GM21786 (cell line): ENCODE data around the gene ARPC4.

ENCODE experiments used
- ATAC-seq: cut with Tn5 transposase; IDR thresholded peaks from one replicate; pipeline ENCODE4 v1.9.1; 2021; ENCODE audit not compliant: unreplicated experiment

The ARPC4 gene

DNA sequence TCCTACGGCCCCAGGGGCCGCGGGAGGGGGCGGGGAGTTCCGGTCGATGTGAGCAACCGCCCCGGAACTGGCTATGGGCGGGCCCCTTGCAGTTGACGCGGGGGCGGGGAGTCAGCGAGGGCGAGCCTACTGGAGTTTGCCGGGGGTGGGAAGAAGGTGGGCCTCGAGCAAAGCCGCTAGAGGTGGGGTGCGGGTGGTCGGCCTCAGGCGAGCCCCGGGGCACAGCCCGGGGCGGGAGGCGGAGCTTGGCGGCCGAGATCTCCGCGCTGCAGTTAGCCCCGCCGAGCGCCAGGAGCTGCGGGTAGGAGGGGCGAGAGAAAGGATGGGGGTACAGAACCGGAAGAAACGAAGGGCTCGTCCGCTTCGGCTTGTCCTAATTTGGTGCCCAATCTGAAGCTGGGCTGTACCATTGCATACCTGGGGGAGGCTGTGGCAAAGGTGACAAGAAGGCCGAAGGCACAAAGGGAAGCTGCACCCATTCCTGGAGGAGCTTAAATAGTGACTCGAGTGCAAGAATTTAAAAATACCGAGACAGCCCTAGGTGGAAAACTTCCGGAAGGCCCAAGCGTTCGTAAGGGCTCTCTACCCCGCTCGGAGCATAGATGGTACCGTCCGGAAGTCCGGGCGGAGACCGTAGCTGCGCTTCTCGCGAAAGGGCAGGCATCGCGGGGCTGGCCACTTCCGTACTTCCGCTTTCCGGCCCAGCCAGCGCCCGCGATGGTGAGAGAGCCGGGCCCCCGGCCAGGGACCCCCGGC, at the start of gene ARPC4, which contains the start of gene TADA3:
TSS of gene ARPC4 (plus strand) at position 678 of the 756 bp plus-strand sequence. CDS start at position 718, 40 bp downstream.
TSS of gene TADA3 (minus strand) at position 69 of the 756 bp plus-strand sequence. CDS start 1,007 bp downstream, outside the sequence.
- ATAC-seq = peak; percentile 83

GRCh38 chr3:9743548-9743947, 49.3 kb upstream of the ARPC4 start:
- ATAC-seq = no peak

- no peak for ATAC-seq
Observed at GRCh38 chr3:9744162-9744561, 48.7 kb upstream of the ARPC4 start.

DNA sequence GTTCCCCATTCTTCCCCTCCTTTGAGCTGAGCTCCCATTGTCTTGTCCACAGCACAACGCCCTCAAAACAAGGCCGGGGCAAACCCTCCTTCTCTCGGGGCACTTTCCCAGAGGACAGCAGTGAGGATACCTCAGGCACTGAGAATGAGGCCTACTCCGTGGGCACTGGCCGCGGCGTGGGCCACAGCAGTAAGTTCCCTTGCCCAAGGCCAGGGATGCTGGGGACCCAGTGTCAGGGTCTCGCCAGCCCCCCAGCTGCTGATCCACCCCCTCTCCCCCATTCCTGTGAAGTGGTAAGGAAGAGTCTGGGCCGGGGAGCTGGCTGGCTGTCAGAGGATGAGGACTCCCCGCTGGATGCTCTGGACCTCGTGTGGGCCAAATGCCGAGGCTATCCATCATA, 47.4 kb upstream of the ARPC4 start:
- no peak for ATAC-seq

- no peak for ATAC-seq
Observed at GRCh38 chr3:9746330-9746729, 46.6 kb upstream of the ARPC4 start.

DNA sequence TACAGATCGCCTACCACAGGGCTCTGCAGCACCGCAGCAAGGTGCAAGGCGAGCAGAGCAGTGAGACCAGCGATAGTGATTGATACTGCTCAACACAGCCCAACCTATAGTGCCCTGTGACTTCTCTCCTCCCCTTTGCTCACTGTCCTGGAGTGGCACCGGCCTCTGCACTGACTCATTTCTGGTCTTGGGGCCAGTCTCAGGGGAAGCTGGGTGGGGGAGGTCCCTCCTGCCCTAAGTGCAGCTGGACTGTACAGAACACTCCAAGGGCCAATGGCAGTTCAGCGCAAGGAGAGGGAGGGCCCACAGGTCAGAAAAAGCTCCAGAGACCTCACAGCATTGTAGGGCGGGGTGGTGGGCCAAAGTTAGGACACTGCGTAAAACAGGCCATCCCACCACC, 45.6 kb upstream of the ARPC4 start:
- no peak for ATAC-seq

- ATAC-seq = no peak
Observed at GRCh38 chr3:9748031-9748430, 44.9 kb upstream of the ARPC4 start.

DNA sequence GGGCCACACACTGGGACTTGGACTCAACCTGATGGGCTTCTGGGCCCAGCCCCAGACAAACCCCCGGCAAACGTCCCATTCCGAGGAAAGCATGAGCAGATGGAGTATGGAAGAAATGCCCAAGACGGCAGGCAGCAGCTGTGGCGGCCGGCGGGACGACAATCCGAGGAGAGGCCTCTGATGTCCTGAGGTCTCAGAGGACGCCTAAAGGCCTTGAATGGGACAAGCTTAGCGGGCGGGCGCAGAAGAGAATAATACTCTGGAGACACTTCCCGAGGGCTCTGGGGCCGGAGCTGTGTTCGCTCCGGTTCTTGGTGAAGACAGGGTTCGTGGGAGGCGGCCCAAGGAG, 43.6 kb upstream of the ARPC4 start:
- ATAC-seq = no peak

- ATAC-seq = peak; percentile 88
Observed at GRCh38 chr3:9749645-9750555, 43.0 kb upstream of the ARPC4 start, which contains the start of gene OGG1. OGG1 (plus strand) TSS chr3:9749952; CDS start chr3:9750287, 335 bp downstream.

DNA sequence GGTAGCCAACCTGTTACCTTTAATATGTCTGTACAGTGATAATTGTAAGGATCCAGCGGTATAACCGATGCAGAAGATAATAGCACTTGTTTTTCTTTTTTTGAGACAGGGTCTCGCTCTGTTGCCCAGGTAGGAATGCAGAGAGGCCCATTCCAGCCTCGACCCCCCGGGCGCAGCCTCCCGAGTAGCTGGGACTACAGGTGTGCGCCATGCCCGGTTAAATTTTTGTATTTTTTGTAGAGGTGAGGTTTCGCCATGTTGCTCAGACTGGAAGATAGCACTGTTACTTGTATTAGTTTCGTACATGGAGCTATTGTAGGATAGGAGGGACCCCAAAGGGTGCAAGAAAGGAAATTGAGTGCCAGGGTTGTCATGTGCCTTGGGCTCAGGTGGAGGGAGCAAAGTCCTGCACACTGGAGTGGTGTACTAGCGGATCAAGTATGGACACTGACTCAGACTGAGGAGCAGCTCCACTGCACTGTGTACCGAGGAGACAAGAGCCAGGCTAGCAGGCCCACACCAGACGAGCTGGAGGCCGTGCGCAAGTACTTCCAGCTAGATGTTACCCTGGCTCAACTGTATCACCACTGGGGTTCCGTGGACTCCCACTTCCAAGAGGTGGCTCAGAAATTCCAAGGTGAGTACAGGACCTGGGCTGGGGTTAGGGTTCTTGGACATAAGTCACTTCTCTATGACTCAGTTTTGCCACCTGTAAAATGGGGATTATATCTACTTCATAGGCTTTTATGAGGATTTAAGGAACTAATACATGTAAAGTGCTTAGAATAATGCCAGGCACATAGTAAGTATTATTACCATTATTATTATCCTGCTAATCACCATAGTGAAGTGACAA, 42.1 kb upstream of the ARPC4 start:
- ATAC-seq = no peak

- no peak for ATAC-seq
Observed at GRCh38 chr3:9754678-9755077, 38.2 kb upstream of the ARPC4 start.

DNA sequence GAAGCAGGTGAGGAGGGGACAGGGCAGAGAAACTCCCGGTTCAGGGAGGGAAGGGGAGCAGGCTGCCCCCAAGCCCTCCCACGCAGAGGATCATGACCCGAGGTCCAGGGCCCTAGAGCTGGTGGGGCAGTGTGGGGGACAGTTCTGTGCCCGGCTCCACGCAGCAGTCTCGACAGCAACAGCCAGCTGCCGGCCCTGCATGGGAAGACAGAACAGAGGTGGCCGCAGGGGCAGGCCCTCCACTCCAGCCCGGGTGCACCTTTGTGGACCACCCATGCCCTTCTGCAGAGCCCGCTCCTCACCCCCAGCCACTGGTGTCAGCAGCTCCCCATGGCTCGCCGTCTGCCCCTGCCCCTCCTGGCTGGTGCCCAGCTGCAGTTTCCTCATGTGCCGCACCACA, 35.5 kb upstream of the ARPC4 start:
- ATAC-seq = no peak

DNA sequence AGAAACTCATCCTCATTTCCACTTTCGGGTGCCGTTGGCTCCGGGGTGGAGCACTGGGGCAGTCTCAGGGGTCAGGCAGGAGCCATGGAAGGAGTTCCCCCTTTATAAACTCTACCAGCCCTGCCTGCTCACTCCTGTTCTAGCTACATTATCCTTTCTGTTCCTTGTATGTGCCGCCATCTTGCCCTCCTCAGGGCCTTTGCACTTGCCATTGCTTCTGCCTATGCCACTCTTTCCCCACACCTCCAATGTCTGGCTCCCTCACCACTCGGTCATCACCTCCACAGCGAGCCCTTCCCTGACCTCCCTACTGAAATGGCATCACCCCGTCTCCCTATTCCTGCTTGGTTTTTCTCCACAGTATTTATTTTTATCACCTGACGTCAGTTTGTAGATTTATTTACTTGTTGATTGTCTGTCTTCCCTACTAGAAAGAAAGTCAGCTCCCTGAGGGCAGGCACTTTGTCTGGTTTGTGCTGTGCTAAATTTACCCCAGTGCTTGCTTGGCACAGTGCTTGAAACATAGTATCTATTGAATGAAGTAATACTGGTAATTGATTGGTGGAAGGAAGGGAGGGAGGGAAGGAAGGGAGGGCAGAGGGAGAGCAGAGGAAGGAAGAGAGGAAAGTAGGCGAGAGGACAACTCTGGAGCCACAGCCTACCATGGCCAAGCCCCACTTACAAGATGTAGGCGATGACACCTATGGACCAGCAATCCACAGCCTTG, 31.9 kb upstream of the ARPC4 start:
- ATAC-seq = no peak

- ATAC-seq = no peak
Observed at GRCh38 chr3:9761919-9762318, 31.0 kb upstream of the ARPC4 start.

DNA sequence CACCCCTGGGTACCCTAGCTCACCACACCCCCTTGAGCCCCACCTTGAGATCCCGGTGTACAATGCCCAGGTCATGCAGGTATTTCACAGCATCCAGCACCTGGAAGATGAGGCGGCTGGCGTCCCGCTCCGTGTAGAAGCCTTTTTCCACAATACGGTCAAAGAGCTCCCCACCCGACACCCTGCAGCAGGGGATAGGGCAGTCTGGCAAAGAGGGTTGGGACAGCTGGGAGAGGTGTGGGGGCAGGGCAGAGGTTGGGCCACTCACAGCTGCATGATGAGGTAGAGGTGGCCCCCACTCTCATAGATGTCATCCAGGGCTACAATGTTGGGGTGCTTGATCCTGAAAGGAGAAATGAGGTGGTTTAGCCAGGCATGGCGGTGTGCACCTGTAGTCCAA, 30.0 kb upstream of the ARPC4 start:
- no peak for ATAC-seq

DNA sequence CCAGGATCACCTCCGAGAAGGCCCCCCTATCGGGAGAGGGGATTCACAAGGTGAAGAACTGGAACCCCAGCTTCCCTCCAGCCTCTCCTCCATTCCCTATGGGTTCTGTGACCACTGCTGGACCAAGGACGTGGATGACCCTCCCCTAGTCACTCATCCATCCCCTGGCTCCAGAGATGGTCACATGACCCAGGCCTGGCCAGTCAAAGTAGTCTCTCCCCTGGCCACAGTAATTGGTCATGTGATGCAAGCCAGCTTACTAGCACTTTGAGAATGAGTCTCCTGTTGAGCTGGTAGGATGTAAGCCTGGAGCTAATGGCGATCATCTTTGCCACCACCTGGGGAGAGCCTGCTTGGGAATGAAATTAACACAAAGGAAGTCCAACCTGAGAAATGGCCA, 27.0 kb upstream of the ARPC4 start:
- no peak for ATAC-seq

DNA sequence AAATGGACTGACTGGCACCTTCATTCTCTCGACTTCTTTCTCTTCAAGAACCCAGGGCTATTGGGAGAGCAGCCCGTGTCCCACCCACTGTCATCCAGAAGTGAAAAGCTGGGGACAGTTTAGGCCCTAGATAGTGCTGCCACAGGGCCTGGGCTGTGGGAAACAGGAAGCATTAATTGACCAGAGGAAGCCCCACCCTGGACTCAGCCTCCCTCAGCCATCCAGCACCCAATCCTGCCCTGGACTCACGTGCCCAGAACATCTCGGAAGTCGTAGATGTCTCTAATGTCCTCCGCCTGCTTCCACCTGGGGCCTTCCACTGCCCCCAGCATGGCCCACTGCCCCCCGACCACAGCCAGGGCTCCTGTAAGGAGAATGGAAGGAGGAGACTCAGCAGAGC, 25.5 kb upstream of the ARPC4 start:
- ATAC-seq = no peak

- no peak for ATAC-seq
Observed at GRCh38 chr3:9768141-9768775, 24.6 kb upstream of the ARPC4 start.

- ATAC-seq = no peak
Observed at GRCh38 chr3:9769012-9769411, 23.9 kb upstream of the ARPC4 start.
